Measurements from ENCODE around the gene FAM83B.

DNA sequence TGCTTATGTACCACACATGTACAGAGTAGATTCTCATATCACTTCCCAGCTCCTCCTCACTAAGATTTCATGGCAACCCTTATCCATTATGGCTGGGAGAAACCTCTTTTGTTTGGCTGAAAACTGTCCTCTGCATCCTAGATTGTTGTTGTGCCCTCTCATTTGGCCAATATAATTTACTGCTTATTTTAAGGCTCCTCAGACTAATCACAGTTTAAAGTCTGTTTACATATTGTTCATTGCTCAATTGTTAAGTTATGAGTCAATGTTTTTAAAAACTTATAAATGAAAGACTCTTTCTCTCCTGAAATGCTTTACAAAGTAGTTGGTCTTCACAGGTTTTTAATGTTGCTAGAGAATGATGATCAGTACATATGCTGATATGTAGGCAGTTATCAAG is 57.3 kb downstream of the FAM83B start:
- TF ChIP-seq SP1 (CRISPR knock-in tag; conservative IDR thresholded peaks at IDR 0.05) (no peak), ZBTB21 (CRISPR knock-in tag; IDR thresholded peaks at IDR 0.05; ENCODE audit: borderline replicate concordance) (no peak)
- TF ChIP-seq, protein P1, sequence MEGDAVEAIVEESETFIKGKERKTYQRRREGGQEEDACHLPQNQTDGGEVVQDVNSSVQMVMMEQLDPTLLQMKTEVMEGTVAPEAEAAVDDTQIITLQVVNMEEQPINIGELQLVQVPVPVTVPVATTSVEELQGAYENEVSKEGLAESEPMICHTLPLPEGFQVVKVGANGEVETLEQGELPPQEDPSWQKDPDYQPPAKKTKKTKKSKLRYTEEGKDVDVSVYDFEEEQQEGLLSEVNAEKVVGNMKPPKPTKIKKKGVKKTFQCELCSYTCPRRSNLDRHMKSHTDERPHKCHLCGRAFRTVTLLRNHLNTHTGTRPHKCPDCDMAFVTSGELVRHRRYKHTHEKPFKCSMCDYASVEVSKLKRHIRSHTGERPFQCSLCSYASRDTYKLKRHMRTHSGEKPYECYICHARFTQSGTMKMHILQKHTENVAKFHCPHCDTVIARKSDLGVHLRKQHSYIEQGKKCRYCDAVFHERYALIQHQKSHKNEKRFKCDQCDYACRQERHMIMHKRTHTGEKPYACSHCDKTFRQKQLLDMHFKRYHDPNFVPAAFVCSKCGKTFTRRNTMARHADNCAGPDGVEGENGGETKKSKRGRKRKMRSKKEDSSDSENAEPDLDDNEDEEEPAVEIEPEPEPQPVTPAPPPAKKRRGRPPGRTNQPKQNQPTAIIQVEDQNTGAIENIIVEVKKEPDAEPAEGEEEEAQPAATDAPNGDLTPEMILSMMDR (IDR thresholded peaks at IDR 0.05) = no peak
- TF ChIP-seq, protein P2, sequence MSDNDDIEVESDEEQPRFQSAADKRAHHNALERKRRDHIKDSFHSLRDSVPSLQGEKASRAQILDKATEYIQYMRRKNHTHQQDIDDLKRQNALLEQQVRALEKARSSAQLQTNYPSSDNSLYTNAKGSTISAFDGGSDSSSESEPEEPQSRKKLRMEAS (CRISPR knock-in tag; IDR thresholded peaks at IDR 0.05) = no peak
- TF ChIP-seq, protein P3, sequence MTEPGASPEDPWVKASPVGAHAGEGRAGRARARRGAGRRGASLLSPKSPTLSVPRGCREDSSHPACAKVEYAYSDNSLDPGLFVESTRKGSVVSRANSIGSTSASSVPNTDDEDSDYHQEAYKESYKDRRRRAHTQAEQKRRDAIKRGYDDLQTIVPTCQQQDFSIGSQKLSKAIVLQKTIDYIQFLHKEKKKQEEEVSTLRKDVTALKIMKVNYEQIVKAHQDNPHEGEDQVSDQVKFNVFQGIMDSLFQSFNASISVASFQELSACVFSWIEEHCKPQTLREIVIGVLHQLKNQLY (CRISPR knock-in tag; IDR thresholded peaks at IDR 0.05) = no peak
